ENCODE results near the gene KLF15.

DNA sequence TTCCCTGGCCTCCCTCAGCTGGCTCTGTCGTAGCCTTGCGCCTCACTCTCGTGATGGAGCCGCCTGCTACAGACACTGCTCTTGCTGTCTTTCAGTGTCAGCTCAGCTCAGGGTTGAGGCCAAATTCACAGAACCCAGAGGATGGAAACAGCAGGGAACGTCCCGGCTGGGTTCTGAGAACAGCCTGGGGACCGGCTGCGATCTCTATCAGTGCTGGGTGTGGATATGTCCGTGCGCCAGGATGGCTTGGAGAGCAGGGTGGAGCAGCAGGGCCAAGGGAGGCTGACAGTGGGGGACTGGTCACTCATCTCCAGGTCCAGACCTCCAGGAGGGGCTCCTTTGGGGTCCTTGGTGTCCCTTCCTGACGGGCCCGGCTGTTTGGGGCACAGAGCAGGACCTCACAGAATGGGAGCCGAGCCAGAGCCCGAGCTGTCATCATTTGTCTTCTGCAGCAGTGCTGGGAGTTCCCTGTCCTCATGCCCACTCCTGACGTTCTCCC is 18.4 kb downstream of the KLF15 start:
- TF ChIP-seq, protein P1, sequence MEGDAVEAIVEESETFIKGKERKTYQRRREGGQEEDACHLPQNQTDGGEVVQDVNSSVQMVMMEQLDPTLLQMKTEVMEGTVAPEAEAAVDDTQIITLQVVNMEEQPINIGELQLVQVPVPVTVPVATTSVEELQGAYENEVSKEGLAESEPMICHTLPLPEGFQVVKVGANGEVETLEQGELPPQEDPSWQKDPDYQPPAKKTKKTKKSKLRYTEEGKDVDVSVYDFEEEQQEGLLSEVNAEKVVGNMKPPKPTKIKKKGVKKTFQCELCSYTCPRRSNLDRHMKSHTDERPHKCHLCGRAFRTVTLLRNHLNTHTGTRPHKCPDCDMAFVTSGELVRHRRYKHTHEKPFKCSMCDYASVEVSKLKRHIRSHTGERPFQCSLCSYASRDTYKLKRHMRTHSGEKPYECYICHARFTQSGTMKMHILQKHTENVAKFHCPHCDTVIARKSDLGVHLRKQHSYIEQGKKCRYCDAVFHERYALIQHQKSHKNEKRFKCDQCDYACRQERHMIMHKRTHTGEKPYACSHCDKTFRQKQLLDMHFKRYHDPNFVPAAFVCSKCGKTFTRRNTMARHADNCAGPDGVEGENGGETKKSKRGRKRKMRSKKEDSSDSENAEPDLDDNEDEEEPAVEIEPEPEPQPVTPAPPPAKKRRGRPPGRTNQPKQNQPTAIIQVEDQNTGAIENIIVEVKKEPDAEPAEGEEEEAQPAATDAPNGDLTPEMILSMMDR (conservative IDR thresholded peaks at IDR 0.05; ENCODE audit: low read depth, low read length), result no peak
- no peak for TF ChIP-seq EZH2 (IDR thresholded peaks at IDR 0.05; ENCODE audit: borderline replicate concordance, low read depth, low read length, poor library complexity, severe bottlenecking)

Data from A673 (cell line).